CD1c-positive myeloid dendritic cell (primary cell): ENCODE results near the gene UBE2QL1.

Experiments used
- DNase-seq: peaks from one replicate; pipeline ENCODE4 v3.0.0-alpha.2; 2016; ENCODE audit errors: extremely low spot score

Gene UBE2QL1

DNA sequence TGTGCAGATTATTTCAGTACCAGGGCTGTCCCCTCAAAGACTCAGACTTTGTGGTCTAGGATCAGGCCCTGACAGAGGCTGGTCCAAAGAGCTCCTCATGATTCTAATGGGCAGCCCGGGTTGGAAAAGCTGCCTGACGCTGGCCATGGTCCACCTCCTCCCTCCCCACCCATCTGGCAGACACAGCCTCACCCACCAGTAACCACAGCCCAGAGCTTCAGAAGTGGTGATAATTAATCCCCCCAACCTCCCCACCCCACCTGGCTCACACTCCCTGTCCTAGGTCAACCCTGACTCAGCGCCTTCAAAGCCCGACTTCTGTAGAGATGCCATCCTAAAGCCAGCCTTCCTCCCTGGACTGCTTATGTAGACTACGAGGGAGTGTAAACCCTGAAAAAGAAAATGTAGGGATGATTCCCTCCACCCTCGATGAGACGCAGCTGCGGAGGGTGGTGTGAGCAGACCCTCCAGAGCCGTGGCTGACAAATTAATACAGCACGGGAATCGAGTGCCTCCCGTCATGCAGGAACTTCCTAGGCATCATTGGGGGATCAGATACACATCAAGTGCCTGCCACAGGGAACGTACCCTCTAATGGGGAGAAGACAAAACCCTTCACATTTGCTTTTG, 7.0 kb downstream of the UBE2QL1 start:
- DNase-seq: no peak

DNA sequence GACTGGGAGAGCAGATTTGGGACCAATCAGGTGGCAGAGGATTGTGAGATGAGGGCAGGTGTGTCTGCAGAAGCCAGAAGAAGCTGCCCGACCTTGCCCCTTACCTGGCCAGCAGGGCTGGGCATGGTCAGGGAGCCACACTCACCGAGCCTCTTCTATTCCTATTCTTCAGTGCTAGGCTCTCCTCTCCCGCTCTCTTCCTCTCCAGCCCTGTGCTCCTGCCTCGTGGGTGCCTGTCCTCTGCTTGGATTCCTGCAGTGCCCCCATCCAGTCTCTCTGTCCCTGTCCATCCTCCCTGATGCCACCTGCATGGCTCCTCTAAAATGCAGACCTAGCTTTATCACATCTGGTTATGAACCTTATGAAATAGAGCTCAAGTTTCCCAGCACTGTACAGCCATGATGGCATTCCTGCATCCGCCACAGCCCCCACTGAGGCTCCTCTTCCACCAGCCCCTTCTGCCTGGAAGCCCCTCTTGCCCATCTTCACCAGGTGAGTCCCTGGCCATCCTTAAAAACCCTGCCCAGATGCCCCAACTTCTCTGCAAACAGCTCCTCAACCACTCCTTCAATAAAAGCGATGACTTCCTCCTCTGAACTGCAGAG, 8.2 kb downstream of the UBE2QL1 start:
- DNase-seq: no peak

DNA sequence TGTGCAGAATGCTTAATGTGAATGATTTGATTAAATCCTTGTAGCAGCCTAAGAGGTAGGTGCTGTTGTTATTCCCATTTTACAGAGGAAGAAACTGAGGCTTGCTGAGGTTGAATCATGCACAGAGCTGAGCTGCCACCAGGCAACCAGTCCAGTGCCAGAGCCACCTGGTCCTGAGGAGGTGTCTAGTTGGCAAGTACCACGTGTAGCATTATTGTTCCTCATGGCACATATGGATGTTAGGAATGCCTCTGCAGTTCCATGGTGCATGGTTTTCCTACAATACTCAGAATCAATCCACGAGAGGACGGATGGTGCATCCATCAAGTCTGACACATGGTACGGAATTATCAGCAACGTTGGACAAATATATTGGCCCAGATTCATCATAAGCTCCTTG, 8.9 kb downstream of the UBE2QL1 start:
- no peak for DNase-seq

- DNase-seq: no peak
These were observed 10.2 kb downstream of the UBE2QL1 start for GRCh38 chr5:6458833-6459232.

DNA sequence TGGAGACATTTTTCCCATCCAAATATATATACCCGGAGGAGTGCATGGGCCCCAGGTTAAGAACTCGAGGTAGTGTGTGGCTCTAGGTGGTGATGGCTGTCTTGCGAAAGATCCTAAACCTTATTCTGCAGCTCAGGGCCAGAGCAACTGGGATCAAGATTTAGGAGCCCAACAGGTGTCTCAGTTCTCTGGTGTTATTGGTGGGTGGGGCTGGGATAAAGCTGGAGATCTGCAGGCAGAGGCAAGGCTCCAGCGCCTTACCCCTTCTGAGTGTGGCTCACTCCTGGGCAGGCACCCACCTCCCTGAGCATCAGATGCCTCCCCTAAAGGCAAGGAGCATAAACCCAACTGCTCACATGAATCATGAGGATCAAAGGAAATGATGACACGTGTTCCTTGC, 11.2 kb downstream of the UBE2QL1 start:
- DNase-seq: no peak

DNA sequence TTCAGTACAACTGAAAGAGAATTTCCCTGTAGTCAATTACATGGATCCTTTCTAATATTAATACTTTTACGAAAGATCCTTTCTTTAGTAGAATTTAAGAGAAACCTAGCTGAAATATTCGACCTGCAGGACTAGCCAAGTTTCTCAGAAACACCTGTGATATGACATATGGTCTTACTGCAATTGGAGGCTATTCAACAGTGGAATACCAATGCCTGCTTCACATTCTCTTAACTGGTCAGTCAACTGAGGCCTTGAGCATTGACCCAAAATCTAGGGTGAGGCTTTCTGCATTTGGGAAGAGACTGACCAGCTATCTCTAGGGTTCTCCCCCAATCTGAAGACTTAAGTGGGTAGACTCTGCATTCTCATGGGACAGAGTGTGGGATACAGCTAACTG, 12.3 kb downstream of the UBE2QL1 start:
- no peak for DNase-seq

- DNase-seq: no peak
These were observed 13.4 kb downstream of the UBE2QL1 start for GRCh38 chr5:6461793-6462650.

DNA sequence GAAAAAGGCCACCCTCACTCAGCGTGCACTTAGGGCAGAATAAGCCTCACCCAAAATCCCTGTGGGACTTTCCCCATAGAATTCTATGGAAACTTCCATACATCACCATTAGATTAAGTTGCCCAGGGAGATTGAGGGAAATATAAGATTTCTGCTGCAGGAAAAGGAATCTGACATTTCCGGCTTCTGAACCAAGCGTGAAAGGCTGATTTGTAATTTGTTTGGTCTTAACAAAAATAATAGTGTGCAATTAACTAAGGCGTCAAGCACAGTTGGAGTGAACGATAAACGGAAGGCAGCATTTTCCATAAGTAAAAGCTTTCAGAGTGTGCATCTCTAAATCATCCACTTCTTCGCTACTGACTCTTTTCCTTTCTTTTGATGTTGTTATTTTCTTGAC, 14.0 kb downstream of the UBE2QL1 start:
- DNase-seq: no peak

- DNase-seq: no peak
These were observed 15.8 kb downstream of the UBE2QL1 start for GRCh38 chr5:6464441-6464840.

DNA sequence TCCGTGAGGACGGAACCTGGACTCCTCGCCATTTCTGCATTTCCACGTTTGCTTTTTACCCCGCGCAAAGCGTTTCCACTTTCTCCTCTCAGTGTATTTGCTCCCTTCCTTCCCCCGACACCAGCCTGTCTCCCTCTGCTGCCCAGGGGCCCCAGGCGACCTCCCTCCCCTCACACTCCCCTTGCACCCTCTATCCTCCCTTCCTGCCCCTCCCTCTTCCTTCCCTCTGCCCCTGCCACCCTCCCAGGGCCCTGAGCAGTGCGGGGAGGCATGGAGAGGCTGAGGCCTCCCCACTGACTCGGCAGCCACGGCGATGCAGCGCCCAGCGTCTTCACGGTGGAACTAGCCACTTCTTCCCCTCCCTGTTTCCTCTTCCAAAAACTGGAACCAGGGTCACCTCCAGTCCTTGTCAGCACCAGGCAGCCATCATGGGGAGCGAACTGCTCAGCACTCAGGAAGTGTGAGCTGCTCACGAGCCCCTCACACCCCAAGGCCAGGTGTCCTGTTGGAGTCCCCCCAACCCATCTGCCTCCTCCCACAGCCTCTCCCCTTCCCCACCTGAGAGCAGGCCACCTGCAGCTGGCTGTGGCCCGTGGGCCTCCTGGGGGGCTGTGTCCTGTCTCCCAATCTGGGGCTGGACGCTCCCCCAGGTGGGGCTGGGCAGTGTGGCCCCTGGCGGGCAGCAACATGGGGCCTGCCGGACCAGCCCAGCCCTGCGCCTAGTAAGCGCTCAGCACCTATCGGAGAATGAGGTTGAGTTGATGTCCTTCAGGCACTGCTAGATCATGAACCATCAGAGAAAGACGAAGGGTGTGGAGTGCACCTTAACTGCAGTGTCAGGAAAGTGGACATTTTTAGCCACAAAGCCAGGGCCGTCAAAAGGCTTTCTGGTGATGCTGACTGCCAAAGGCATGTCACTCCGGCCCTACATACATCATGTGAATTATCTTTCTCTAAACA, 17.5 kb downstream of the UBE2QL1 start:
- no peak for DNase-seq

DNA sequence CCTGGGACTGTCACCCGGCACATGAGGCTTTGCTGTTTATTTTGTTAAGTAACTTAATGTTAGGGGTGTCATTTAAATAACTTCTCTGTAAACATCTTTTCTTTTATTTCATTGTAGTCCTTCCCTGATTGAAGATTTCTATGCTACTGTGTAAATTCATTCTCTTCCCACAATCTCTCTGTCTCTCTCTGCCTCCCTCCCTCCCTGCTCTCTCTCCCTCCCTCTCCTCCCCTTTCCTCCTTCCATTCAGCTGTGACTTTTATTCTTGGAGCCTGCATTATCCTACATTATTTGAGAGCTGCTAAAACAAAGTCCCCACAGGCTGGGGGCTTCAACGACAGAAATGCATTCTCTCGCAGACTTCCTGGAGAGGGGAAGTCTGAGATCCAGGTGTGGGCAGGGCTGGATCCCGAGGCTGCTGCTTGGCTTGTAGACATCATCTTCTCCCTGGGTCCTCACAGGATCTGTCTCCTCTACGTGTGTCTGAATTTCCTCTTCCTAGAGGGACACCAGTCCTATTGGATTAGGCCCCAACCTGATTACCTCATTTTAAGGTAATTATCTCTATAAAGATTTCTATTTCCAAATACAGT, 18.4 kb downstream of the UBE2QL1 start:
- DNase-seq: no peak

GRCh38 chr5:6467591-6467990, 18.9 kb downstream of the UBE2QL1 start:
- DNase-seq: no peak

GRCh38 chr5:6468104-6468503, 19.4 kb downstream of the UBE2QL1 start:
- no peak for DNase-seq

- DNase-seq: no peak
These were observed 20.2 kb downstream of the UBE2QL1 start for GRCh38 chr5:6468870-6469269.

DNA sequence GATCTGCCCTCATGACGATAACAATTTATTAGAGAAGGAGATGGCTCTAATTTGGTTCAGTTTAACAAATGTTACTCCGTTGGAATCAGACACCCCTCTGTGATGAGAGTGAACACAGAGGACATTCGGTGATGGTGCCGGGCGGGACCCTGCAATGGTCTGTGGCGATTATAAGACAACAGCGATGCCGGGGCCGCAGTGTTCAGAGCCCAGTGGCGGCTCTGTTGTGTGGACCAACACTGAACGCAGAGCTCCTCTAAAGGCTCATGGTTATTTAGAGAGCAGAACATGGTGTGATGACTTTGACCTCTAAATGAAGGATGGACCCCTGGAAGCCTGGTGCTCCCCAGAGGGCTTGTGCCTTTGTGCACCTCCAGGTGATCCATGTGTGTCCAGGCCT, 21.2 kb downstream of the UBE2QL1 start:
- DNase-seq: no peak

DNA sequence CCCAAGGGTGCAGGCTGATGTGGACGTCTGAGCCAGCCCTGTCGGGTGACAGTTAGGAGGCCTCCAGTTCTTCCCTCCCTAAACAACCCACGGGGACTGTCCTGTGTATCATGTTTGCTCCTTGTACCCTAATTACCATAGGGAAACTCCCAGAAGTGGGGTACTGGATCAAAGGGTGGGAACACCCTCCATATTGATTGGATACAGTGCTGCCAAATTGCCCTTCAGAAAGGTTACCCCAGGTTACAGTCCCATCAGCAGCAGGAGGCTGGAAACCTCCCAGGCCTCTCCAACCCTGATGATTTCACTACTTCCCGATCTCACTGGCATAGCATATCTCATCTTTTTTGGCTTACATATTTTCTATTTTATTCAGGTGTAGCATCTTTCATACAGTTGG, 22.0 kb downstream of the UBE2QL1 start:
- no peak for DNase-seq

DNA sequence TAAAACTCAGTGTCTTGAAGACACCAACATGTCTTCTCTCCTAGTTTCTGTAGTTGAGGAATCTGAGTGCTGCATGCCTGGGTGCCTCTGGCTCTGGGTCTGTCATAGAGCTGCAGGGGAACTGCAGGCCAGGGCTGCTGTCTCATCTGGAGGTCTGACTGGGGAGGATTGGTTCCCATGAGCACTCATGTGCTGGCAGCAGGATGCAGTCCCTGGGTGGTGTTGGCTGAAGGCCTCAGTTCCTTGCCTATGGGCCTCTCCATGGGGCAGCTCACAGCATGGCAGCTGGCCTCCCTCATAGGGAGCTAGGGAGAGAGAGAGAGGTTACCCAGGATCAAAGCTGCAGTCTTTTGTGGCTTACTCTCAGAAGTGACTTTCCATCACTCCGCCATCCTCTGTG, 22.6 kb downstream of the UBE2QL1 start:
- DNase-seq: no peak

DNA sequence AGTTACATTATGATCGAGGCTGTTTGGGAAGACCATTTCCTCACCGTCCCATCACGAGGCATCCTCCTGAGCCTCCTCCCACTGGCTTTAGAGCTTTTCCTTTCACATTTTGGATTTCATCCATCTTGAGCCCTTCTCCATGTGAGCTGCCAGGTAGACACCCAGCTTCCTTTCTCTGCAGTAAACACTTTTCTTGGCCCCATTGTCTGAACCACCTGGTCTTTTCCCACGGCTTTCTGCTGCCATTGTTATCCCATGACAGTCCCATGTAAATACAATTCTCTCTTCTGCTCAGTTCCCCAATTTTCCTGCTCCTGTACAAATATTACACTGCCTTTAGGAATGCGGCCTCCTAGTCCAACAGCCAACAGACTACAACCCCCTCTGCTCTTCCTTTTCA, 24.1 kb downstream of the UBE2QL1 start:
- DNase-seq: no peak

DNA sequence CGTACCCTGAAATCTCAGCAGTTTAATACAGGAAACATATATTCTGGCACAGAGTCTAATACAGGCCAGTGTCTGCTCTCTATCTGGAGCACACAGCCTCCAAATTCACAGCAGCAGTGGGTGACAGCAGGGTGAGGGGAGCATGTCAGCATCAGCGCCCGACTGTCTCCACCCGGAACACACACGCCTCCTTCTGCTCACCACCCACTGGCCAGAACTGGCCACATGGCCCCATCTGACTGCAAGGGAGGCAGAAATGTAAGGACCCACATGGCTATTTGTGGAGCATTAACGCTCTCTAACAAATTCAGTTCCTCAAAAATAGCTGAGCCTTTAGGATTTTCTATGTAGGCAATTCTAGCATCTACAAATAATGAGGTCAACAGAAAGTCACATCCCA, 24.6 kb downstream of the UBE2QL1 start:
- no peak for DNase-seq

DNA sequence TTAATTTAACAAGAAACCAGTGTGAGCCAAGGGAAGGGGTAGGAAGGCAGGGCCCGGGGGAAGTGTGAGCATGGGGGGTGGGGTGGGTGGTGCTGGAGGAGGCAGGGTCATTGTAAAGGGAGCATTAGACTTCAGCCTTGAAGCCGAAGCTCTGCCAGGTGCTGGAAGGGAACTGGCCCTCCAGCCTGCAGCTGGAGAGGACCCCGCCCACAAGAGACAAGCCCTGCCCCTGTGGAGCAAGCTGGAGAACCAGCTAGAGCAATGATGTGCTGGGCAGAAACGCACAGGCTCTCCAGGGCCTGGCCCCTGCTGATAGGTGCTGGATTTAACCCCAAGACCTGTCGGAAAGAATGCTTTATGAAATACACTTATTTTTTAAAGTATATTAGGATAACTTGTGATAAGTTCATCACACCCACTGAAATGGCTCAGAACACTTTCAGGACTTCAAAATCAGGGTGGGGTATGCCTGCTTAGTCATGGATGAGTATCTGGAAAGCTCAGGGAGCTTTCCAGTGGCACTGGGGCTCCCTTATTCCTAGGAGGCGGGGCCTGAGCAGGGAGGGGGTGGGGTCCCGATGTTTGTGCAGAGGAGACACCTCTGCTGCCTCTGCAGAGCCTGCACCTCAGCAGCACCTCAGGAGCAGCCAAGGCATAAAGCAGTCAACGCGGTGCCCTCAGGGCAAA, 27.1 kb downstream of the UBE2QL1 start:
- DNase-seq: no peak

DNA sequence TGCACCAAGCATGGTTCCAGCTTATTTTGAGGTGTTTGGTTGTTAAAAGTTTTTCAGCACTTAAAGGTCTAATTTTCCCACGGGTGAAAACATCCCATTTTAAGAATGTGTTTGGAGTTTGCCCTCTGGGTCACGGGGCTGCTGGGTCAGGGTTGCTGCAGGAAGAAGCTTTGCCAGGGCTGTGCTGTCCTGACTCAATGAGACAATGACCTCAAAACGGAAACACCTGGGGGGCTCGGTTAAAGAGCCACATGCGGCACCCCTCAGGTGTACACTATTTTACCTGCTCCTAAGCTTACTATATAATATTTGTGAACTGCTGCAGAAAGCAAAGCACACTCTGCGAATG, 27.6 kb downstream of the UBE2QL1 start:
- DNase-seq: no peak
